Subcutaneous adipose tissue (tissue), 4 donors: ENCODE measurements around the gene C1QA. TPM values are rescaled to one million over a fixed set of nuclear protein-coding genes. Genes with fewer than 3 reads are reported as not detected.

ENCODE experiments used
- total RNA-seq, 4 donors: library from RNA; depleted of rRNA; stranded (reverse); fragments of >200 nt; gene quantifications; one replicate each; pipeline ENCODE4 v1.1.0, GENCODE V29; 2016
- TF ChIP-seq, protein P1 (sequence below): fragments of 450-650 bp; IDR thresholded peaks from one replicate; pipeline ENCODE4 v1.5.1; 2016; ENCODE audit warnings: low read depth, mild to moderate bottlenecking, control low read depth, antibody characterized with exemption, moderate library complexity

C1QA gene
- total RNA-seq, 4 donors from 2014 or later, result 180 to 794 (median 365) TPM

DNA sequence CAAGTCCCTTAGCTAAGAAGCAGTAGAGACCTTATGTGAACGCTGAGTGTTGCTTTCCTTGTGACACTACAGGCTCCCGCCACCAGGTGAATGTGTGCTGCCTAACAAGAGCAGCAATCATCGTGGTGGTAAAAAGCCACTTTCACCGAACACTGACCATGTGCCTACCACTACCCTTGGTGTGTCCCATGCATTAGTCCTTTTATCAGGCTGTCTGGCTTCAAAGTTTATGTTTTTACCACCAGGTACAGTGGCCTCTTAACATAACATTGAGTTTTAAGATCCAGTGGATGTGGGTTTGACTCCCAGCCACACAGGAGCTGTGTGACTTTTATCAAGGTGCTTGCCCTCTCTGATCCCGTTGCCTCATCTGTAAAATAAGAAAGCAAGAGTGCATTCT is 18.3 kb downstream of the C1QA start:
- TF ChIP-seq, protein P1, sequence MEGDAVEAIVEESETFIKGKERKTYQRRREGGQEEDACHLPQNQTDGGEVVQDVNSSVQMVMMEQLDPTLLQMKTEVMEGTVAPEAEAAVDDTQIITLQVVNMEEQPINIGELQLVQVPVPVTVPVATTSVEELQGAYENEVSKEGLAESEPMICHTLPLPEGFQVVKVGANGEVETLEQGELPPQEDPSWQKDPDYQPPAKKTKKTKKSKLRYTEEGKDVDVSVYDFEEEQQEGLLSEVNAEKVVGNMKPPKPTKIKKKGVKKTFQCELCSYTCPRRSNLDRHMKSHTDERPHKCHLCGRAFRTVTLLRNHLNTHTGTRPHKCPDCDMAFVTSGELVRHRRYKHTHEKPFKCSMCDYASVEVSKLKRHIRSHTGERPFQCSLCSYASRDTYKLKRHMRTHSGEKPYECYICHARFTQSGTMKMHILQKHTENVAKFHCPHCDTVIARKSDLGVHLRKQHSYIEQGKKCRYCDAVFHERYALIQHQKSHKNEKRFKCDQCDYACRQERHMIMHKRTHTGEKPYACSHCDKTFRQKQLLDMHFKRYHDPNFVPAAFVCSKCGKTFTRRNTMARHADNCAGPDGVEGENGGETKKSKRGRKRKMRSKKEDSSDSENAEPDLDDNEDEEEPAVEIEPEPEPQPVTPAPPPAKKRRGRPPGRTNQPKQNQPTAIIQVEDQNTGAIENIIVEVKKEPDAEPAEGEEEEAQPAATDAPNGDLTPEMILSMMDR, result no peak

DNA sequence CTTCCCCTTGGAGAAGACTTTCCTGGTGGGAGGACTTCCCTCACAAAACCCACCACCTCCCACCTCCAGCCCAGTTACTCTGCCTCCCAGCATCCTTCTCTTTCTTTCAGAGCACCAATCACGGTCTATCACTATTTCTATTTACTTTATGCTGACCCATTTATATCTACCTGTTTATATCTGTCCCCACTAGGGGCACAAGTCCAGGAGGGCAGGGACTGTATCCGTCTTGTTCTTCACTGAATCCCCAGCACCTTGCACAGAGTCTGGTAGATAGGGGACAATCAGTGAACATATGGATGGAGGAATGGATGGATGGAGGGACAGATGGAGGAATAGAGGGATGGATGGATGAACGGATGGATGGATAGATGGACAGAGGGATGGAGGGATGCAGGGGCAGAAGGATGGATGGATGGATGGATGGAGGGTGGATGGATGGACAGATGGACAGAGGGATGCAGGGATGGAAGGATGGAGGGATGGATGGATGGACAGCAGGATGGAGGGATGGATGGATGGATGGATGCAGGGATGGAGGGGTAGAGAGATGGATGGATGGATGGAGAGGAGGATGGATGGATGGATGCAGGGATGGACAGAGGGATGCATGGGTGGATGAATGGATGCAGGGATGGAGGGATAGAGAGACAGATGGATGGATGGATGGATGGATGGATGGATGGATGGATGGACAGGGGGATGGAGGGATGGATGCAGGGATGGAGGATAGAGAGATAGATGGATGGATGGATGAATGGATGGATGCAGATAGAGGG is 22.1 kb downstream of the C1QA start:
- TF ChIP-seq, protein P1, result no peak

DNA sequence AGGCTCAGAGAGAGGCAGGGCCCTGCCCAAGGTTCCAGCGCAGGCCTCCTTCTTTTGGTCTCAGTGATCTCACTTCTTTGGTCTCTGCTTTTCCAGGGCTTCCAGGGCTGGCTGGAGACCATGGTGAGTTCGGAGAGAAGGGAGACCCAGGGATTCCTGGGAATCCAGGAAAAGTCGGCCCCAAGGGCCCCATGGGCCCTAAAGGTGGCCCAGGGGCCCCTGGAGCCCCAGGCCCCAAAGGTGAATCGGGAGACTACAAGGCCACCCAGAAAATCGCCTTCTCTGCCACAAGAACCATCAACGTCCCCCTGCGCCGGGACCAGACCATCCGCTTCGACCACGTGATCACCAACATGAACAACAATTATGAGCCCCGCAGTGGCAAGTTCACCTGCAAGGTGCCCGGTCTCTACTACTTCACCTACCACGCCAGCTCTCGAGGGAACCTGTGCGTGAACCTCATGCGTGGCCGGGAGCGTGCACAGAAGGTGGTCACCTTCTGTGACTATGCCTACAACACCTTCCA is 24.4 kb downstream of the C1QA start:
- TF ChIP-seq, protein P1, result no peak

DNA sequence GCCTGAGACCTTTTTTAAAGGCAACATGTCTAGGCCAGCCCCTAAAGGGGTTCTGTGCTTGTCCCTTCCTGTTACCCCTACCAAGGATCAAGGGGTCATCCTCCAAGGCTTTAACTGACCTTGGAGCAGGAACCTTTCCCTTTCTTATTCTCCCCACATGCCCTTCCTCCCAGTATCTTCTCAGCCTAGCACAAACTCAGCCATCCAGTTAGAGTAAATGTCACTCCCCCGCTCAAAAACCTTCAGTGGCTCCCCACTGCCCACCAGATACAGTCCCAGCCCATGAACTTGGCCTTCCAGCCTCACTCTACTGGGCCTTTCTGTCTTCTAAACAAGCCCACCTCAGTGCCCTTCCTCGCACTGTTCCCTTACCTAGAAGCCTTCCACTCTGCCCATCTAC is 25.5 kb downstream of the C1QA start:
- TF ChIP-seq, protein P1, result no peak

DNA sequence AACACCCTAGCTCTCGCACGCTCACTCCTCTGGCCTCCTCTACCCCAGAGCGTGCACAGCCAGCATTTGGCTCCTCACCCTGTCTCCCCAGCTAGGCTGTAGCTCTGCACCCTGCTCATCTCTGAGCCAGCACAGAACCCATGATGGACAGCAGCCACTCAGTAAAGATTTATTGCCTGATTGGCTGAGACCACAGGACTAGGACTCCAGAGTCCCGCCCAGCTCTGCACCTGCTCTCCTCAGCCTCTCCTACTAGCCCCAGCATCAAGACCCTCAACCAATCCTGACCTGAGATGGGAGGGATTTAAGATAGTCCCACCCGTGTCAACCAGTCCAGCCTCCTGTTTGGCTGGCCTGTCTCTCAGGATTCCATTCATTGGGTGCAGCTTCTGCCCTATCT is 25.9 kb downstream of the C1QA start:
- TF ChIP-seq, protein P1, result no peak

GRCh38 chr1:22662986-22663408 is 26.6 kb downstream of the C1QA start:
- TF ChIP-seq, protein P1, result no peak

GRCh38 chr1:22665752-22666151 is 29.3 kb downstream of the C1QA start:
- TF ChIP-seq, protein P1, result no peak
